ENCODE data around the gene CLEC2L. TPM values are rescaled to one million over a fixed set of nuclear protein-coding genes. Genes with fewer than 3 reads are reported as not detected.

CLEC2L gene
- total RNA-seq, 1 experiment from 2014 or later = 0.51 TPM

DNA sequence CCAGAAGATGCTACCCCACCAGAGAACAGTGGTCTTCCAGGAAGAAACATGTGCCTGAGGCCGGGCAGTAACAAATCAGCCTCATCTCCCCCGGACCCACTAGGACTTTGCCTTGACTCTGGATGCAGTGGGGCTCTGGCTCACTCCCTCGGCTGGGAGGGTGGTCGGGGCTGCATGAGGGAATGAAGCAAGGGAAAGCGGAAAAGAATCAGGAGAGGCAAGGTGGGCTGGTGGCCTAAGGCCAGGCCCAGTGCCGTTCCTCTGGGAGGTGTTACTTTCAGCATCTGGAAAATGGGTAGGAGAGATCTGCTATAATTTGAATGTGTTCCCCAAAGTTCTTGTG lies 51.8 kb downstream of the CLEC2L start:
- DNase-seq (ENCODE audit: low read depth) = no peak

DNA sequence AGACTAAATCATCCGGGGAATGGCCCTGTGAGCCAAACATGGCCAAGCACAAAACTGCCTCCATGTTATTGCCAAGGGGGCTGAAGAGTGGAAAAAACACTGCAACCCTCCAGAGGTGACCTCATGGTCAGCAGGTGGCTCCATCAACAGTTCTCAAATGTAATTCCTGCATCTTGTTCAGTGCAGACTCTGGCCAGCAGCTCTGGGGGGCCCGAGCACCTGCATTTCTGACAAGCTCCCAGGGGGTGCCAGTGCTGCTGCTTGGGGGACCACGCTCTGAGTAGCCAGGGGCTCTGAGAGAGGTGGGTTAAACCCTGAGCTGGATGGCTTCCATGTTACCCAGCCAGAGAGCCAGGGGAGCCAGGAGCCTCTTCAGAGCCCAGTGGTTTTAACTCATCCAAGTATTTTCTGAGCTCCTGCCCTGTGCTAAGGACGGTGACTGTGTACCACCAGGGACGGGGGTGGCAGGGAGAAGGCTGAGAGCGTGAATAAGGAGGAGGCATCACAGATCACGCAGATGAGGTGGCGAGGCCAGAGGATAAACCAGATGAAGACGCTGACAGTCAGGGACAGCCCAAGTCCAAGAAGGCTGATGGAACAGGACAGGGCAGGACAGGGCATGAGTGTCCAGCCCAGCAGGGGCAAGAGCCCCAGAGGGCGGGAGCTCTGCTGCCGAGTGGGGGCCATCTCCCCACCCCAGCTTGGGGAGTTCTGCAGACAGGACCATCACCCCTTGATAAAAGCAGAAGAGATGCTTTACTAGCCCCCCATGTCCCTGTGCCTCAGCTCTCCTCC lies 52.9 kb downstream of the CLEC2L start:
- no peak for DNase-seq (ENCODE audit: low read depth)

DNA sequence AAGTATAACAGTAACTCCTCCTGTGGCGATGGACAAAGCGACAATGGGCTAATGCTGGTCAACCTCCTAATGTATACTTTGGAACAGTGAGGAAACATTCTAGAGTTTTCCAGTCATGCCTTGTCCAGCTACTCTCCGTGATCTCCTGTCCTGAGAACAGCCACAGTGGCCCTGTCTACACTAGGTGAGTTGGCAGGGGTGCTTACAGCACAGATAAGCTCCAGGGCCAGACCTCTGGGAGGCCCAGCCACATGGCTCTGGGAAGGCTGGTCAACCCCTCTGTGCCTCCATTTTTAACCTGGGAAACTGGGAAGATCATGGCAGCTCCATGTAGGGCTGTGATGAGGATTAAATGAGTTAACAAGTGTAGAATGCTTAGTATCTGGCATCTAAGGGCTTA lies 57.0 kb downstream of the CLEC2L start:
- no peak for DNase-seq (ENCODE audit: low read depth)

DNA sequence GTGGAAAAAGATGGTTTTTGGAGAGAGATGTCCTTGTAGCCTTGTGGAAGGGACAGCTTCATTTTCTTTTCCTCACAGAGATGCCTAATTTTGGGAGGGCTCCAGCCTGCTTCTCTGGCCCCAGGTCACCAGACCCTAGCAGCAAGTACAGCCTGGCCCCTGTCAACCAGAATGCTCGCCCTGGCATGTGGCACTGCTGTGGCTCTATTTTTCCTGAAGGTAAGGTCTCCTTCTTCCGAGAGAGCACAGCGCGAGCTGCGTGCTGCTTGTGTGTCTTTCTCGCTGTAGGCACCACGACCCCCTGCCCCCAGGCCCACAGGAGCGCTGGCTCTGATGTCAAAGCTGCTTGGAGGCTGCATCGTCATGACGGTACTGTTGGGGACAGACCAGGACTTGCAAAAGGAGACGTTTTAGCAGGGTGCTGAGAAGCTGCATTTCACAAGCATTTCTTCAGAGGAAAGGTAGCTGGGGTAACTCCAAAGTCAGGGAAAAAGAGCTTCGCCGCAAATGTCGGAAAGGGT lies 58.7 kb downstream of the CLEC2L start:
- DNase-seq (ENCODE audit: low read depth) = no peak

DNA sequence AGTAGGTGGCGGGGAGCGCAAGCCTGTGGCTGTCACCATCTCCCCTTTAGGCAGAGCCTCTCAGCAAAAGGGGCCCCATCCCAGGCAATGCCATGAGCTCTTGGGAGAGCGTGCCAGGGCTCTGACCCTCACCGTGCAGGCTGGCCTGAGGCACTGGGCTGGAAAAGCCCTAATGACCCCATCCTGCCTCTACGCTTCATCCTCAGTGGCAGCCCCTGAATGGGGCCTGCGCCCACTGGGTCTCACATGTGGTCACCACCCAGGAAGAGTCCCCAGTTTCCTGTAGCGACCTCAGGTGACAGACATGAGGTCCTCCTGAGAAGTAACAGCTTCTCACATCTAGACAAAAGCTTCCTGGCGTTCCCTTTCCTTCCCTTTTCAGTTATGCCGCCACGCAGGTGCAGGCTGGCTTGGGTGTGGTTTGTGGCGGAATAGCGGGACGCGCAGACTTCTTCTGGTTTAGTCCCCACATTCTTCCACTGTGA lies 59.2 kb downstream of the CLEC2L start:
- DNase-seq (ENCODE audit: low read depth) = no peak

DNA sequence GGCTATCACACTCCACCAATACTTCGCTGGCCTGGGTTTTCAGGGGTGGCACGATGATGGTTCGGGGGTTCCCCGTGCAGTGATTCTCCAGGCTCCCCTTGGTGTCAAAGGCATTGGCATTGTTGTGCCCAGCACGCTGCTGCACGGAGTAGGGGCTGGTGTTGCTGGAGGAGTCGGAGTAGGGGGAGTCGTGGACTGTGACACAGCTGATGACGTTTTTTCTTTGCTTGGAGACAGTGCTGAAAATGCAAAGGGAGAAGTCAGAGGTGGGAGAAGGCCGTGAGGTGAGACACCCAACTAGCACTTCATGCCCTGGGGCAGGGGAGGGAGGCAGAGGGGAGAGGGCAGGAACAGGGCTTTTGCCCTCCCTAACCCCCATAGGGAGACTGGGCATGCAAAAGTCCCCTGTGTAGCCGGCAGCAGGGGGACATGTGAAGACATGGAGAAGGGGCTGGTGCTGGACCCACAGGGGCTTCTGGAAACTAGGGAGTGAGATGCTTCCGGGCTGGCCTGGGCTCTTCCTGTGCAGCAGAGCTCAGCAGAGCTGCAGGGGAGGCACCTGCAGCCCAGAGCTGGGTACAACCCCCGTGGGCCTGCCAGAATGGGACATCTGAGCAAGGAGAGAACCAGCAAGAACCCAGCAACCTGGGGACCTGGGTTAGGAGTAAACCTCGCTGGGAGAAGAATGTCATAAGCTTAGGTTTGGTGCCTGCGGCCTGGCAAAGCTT lies 60.5 kb downstream of the CLEC2L start:
- no peak for DNase-seq (ENCODE audit: low read depth)

DNA sequence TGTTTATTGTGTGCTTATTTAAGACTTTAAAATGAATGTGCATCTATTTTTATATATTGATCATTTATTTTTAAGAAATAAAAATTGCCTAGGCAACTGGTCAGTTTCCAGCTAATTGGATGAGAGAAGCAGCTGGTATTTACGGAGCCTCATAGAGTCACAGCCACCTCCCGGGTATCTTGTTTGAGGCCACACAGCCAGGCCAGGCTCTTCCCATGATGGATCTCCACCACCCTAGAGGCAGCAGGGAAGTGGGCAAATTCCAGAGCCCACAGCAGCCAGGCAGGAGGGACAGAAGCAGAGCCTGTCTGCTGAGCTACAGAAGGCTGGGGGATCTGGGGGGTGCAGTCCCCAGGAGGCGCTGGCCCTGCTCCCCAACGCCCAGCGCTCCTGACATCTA lies 61.6 kb downstream of the CLEC2L start:
- DNase-seq (ENCODE audit: low read depth) = no peak

DNA sequence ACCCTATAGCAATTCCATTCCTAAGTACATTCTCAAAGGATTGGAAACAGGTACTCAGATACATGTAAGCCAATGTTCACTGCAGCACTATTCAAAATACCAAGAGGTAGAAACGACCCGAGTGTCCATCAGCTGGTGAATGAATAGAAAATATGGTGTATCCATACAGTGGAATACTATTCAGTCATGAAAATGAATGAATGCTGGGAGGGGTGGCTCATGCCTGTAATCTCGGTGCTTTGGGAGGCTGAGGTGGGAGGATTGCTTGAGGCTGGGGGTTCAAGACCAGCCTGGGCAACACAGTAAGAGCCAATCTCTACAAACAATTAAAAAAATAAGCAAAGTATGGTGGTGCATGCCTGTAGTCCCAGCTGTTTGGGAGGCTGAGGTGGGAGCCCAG lies 62.8 kb downstream of the CLEC2L start:
- no peak for DNase-seq (ENCODE audit: low read depth)

DNA sequence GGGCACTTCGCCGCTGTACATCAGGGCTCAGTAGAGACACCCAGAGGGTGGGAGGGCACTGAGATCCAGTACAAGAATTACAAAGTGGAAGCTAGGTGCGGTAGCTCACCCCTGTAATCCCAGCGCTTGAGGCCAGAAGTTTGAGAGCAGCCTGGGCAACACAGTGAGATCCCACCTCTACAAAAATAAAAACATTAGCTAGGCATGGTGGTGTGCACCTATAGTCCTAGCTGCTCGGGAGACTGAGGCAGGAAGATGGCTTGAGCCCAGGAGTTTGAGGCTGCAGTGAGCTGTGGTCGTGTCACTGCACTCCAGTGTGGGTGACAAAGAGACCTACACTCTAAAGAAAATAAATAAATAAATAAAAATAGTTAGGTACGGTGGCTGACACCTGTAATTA lies 64.0 kb downstream of the CLEC2L start:
- no peak for DNase-seq (ENCODE audit: low read depth)

DNA sequence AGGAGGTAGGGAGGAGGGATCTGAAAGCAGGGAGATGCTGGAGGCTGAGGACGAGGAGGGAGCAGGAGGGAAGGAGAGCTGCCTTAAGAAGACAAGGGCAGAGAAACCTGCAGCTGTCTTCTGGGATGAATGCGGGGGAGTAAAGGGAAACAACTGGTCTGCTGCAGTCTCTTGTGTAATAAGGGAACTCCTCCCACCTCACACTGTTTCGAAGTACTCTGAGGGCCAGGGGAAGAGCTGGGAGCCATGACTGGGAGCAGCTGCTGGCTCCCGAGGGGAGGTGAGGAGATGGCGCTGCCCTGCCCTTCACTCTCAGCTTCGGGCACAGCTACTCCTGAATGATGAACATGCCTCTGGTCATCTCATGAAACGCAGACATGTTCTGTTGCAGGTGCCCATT lies 65.1 kb downstream of the CLEC2L start:
- DNase-seq (ENCODE audit: low read depth) = no peak

DNA sequence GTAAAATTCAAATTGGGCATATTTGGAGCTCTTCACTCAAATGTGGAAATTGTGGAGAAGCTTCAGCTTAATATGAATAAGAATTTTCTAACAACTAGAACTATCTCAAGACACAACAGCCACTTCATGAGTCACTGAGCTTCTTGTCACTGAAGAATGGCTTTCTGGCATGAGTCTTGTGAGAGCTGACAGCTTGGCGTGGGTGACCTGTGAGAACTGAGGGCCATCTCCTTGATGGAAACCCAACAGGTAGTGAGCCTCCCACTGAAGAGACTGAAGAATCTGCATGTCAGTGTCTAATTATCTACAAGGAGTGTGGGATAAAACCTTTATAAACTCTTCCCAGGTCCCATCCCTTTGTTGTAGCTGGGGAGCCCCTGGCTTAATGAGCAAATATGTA lies 66.0 kb downstream of the CLEC2L start:
- no peak for DNase-seq (ENCODE audit: low read depth)

DNA sequence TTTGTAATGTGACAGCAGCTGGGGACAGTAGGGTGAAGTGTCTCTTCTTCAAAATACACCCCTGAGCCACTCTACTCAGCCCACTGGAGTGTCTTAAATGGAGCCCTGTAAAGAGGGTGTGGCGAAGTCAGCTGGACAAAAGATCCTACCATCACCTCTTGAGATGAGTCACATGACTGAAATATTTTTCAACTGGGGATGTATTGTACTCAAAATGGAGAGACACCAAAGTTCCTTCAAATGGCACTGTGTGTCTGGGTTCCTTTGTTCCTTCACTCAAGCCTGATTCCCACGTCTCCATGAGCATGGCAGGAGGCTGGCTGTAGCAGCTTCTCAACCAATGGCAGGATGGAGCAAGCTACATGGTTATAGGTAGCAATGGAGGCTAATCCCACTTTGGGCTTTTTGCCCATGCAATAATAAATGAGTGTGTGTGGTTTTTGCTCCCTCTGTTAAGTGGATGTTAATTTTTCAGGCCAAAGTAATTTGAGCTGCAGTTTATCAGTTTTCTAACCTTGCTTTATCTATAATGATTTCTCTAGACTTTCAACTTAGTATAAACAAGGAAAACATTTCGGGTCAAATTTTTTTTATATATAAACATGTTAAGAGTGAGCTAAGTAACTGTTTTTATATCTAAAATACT lies 68.2 kb downstream of the CLEC2L start:
- DNase-seq (ENCODE audit: low read depth) = no peak

DNA sequence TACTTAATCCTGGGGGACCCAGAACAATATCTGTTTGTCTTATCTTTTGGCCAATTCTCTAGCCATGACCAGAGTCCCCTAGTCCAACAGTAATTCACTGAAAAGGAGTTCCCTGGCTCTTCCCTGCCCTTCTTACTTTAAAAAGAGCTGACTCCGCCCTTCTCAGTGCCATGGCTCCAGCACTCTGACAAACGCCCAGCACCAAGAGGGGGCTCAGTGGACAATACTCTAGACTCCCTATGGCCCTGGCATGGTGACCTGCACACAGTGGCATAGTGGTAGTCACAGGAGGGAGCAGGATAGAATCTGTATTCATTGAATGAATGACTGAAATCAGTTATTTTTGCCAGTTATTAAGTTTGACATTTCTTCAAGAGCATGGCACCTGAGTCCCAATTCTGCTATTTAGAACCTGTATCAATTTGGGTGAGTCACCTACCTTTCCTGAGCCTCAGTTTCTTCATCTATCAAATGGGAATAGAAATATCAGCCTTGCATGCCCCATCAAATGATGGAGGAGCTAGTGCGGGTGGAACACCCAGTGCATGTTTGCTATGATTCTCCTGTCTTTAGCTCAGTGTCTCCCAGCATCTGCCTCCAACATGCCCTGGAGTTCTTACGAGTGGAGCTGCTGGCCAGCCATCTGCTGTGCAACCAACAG lies 69.4 kb downstream of the CLEC2L start:
- DNase-seq (ENCODE audit: low read depth) = no peak

DNA sequence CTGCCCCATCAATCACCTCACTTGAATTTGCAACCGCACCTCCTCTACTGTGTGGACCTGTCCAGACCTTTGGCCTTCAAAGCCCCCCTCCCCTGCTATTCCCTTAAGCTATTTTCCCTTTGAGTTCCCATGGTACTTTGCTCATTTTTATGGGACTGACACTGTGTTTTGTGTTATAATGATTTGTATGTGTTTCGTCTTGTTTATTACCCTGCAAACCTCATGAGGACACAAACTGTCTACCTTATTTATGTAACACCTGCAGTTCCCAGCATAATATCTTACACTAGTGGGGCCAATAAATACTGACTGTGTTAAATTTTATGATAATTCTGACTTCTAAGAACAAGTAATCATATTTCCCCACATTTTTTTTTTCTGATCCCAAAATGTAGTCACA lies 70.6 kb downstream of the CLEC2L start:
- DNase-seq (ENCODE audit: low read depth) = no peak

Other genes starting within 250 kb of the CLEC2L start
- 0.65 and 9.2 TPM in 2 replicates for gene FMC1, start 182.3 kb upstream of the CLEC2L start, total RNA-seq (2014; rRNA removed; shearing (Covaris generic))
- 60.2 and 62.3 TPM in 2 replicates for gene LUC7L2, start 163.8 kb upstream of the CLEC2L start, total RNA-seq (2014; rRNA removed; shearing (Covaris generic))
- 1.8 and 2.6 TPM in 2 replicates for gene KLRG2, start 40.0 kb upstream of the CLEC2L start, total RNA-seq (2014; rRNA removed; shearing (Covaris generic))

Measured in Daoy (cell line).